HCT116 (cell line): Measurements from ENCODE around the gene CCDC146. TPM values are rescaled to one million over a fixed set of nuclear protein-coding genes. Genes with fewer than 3 reads are reported as not detected.

Experiments
- ATAC-seq: fragments of 200-7000 bp; cut with Tn5 transposase; 2 replicates; pipeline ENCODE4 v1.9.1; 2020; ENCODE audit warnings: mild to moderate bottlenecking, moderate library complexity
- BruUV-seq: library from RNA; stranded (reverse); fragments of 400-500 nt; replicated peaks from 2 replicates; lab custom pipeline; 2021; lab: Mats Ljungman, UMichigan
- CTCF ChIA-PET: fragments of 300-600 bp; sonication (Branson Sonifier 250); formaldehyde crosslinking; loops from one replicate; lab custom pipeline; 2021; ENCODE audit warnings: antibody characterized with exemption; lab: Charles Lee
- POLR2A ChIA-PET: fragments of 300-600, 350-600 bp; sonication (Branson Sonifier 250); formaldehyde crosslinking; loops from one replicate; lab custom pipeline; 2021; ENCODE audit warnings: antibody characterized with exemption; lab: Charles Lee
- RAD21 ChIA-PET, 2 experiments: fragments of 300-600 bp; sonication (Branson Sonifier 250); formaldehyde crosslinking; loops; one replicate each; lab custom pipeline; 2023; ENCODE audit warnings: low total read pairs in 2 of 2; ENCODE audit not compliant: uncharacterized antibody in 2 of 2, unreplicated experiment in 2 of 2, low non-redundant PET in 1 of 2; lab: Charles Lee
- DNase-seq: peaks from one replicate; pipeline ENCODE4 v3.0.0-alpha.2; 2010; ENCODE audit warnings: low read depth, low spot score
- H2AFZ ChIP-seq: fragments of 200-600 bp; shearing (Covaris generic), sonication (generic); 2 replicates; pipeline ENCODE4 v1.6.1; 2017; ENCODE audit warnings: low read depth, mixed run types, mixed read lengths, antibody characterized with exemption, low read length; ENCODE audit not compliant: poor library complexity, severe bottlenecking
- H3K27ac ChIP-seq: 2 replicates; pipeline ENCODE4 v1.5.1; 2012; ENCODE audit warnings: low read depth, low read length
- H3K27me3 ChIP-seq: fragments of 200-600 bp; sonication (generic); 2 replicates; pipeline ENCODE4 v1.6.1; 2016; ENCODE audit warnings: mixed run types, low read length, mixed read lengths; ENCODE audit not compliant: insufficient read depth
- H3K36me3 ChIP-seq, 2 experiments: fragments of 200-500 bp in 1 of 2; fragments of 200-600 bp in 1 of 2; sonication (Bioruptor generic) in 1 of 2; sonication (generic) in 1 of 2; 2 replicates each; pipeline versions ENCODE4 v1.5.1 to v1.6.1; 2014 to 2016; ENCODE audit warnings: low read length in 2 of 2, inconsistent platforms in 1 of 2, mixed read lengths in 1 of 2, mixed run types in 1 of 2; ENCODE audit not compliant: insufficient read depth in 2 of 2, control insufficient read depth in 1 of 2
- H3K4me1 ChIP-seq, 2 experiments: fragments of 200-600 bp in 1 of 2; sonication (generic) in 1 of 2; 2 replicates each; pipeline versions ENCODE4 v1.5.1 to v1.6.1; 2012 to 2017; ENCODE audit warnings: low read length in 2 of 2, inconsistent platforms in 1 of 2, mild to moderate bottlenecking in 1 of 2, mixed read lengths in 1 of 2, mixed run types in 1 of 2, moderate library complexity in 1 of 2; ENCODE audit not compliant: insufficient read depth in 2 of 2, control insufficient read depth in 1 of 2
- H3K4me2 ChIP-seq: fragments of 200-600 bp; sonication (generic); 2 replicates; pipeline ENCODE4 v1.6.1; 2017; ENCODE audit warnings: mixed run types, low read length, mixed read lengths
- H3K4me3 ChIP-seq, 2 experiments: fragments of 200-600 bp in 1 of 2; sonication (generic) in 1 of 2; replicated peaks in 1 of 2; 2 replicates each; pipeline ENCODE4 v1.5.1; 2011 to 2016; ENCODE audit warnings: low read length in 2 of 2, control low read depth in 1 of 2, low read depth in 1 of 2, mild to moderate bottlenecking in 1 of 2, mixed read lengths in 1 of 2, mixed run types in 1 of 2
- H3K79me2 ChIP-seq: fragments of 200-600 bp; sonication (generic); 2 replicates; pipeline ENCODE4 v1.6.1; 2017; ENCODE audit warnings: mild to moderate bottlenecking, mixed run types, low read length, moderate library complexity, mixed read lengths; ENCODE audit not compliant: insufficient read depth
- H3K9ac ChIP-seq: fragments of 200-600 bp; sonication (generic); 2 replicates; pipeline ENCODE4 v1.6.1; 2016; ENCODE audit warnings: low read length, mixed read lengths
- H3K9me2 ChIP-seq: fragments of 200-600 bp; sonication (generic), shearing (Covaris generic); 2 replicates; pipeline ENCODE4 v1.6.1; 2017; ENCODE audit warnings: mixed run types, mild to moderate bottlenecking, moderate library complexity; ENCODE audit not compliant: insufficient read depth
- H3K9me3 ChIP-seq, 2 experiments: fragments of 200-500 bp in 1 of 2; fragments of 200-600 bp in 1 of 2; sonication (Bioruptor generic) in 1 of 2; sonication (generic) in 1 of 2; 2 replicates each; pipeline ENCODE4 v1.6.1; 2014 to 2017; ENCODE audit warnings: low read length in 2 of 2, mixed read lengths in 2 of 2, inconsistent platforms in 1 of 2, low read depth in 1 of 2, mild to moderate bottlenecking in 1 of 2, mixed run types in 1 of 2, moderate library complexity in 1 of 2; ENCODE audit not compliant: control insufficient read depth in 1 of 2, insufficient read depth in 1 of 2
- H4K20me1 ChIP-seq: fragments of 200-600 bp; sonication (generic), shearing (Covaris generic); 2 replicates; pipeline ENCODE4 v1.6.1; 2017; ENCODE audit warnings: mixed run types, mild to moderate bottlenecking, moderate library complexity; ENCODE audit not compliant: insufficient read depth
- ATF3 ChIP-seq: IDR thresholded peaks from 2 replicates; pipeline ENCODE4 v1.6.1; 2012
- CBX3 ChIP-seq: IDR thresholded peaks from 2 replicates; pipeline ENCODE4 v1.6.1; 2012; ENCODE audit warnings: low read depth
- CEBPB ChIP-seq: IDR thresholded peaks from 2 replicates; pipeline ENCODE4 v1.6.1; 2012; ENCODE audit warnings: low read depth
- EGR1 ChIP-seq: IDR thresholded peaks from 2 replicates; pipeline ENCODE4 v1.6.1; 2012; ENCODE audit warnings: low read depth
- FOSL1 ChIP-seq: IDR thresholded peaks from 2 replicates; pipeline ENCODE4 v1.6.1; 2012; ENCODE audit warnings: low read depth
- POLR2AphosphoS5 ChIP-seq: IDR thresholded peaks from 2 replicates; pipeline ENCODE4 v1.6.1; 2011; ENCODE audit warnings: mild to moderate bottlenecking, low read depth, low read length, moderate library complexity
- SP1 ChIP-seq: IDR thresholded peaks from 2 replicates; pipeline ENCODE4 v1.6.1; 2012; ENCODE audit warnings: low read depth
- YY1 ChIP-seq: IDR thresholded peaks from 2 replicates; pipeline ENCODE4 v1.6.1; 2011; ENCODE audit warnings: low read length, low read depth, moderate library complexity, mild to moderate bottlenecking; ENCODE audit not compliant: insufficient replicate concordance; ENCODE audit errors: extremely low read depth
- ZNF274 ChIP-seq: fragments of 200-500 bp; sonication (Bioruptor generic); IDR thresholded peaks from 2 replicates; pipeline ENCODE4 v1.6.1; 2014; ENCODE audit warnings: mild to moderate bottlenecking, low read depth, low read length, inconsistent platforms
- intact Hi-C: fragments of 100-400 bp; cut with micrococcal nuclease; formaldehyde crosslinking; loops from 2 replicates; pipeline ENCODE4 v1.10.0; 2022
- total RNA-seq: library from RNA; stranded (reverse); gene quantifications from one replicate; pipeline ENCODE4 v1.2.1, GENCODE V29; 2021; ENCODE audit not compliant: unreplicated experiment

Gene CCDC146
- total RNA-seq, 1 experiment from 2014 or later = 6.3 TPM

- intact Hi-C loops = no loop called here
- Histone ChIP-seq H3K9ac (no peak overlapping the region), H4K20me1 (no peaks in the 10 kb centered on the region), H2AFZ (no peak overlapping the region), H3K36me3 (no peaks in the 10 kb centered on the region), H3K27me3 (no peaks in the 10 kb centered on the region), H3K27ac (no peak overlapping the region), H3K9me3 (no peaks in the 10 kb centered on the region), H3K4me3 (no peak overlapping the region), H3K4me1 (no peaks in the 10 kb centered on the region), H3K4me2 (no peak overlapping the region), H3K9me2 (no peaks in the 10 kb centered on the region), H3K79me2 (no peaks in the 10 kb centered on the region)
- no peak for DNase-seq
- RAD21 ChIA-PET = no interaction called here
- ATAC-seq = no peak
- CTCF ChIA-PET = no interaction called here
- POLR2A ChIA-PET = no interaction called here
- TF ChIP-seq POLR2AphosphoS5 (no peak), CBX3 (no peak), SP1 (no peak), EGR1 (no peak)
- BruUV-seq = no TSS peak
These were observed 162.2 kb downstream of the CCDC146 start for GRCh38 chr7:77284616-77285015.

DNA sequence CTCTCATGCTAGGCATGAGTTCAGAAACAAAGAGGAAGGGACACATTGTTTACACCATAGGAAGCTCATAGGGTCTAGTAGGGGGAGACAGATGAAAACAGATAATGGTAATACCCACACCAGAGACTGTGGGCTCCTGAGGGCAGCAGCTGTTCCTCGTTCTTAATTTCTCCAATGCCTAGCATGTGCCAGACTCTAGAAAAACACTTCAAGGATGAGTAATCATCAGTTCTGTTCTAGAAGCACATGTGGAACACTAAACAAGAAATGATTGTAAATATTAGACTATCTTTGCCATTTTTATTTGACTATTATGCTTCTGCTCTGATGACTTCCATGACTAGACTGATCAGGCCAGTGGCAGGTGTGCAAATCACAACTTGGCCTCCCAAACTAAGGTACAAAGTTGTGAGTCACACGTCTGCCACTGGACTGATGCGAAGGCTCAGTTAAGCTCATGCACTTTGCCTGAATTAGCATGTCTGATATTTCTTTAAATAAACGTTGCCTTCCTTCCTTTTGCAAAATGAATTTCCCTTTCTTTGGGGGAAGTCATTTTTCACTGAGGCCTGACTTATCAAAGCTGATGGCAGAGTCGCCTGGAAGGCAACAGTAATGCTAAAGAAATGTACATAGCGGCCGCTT is 166.4 kb downstream of the CCDC146 start:
- no peak for TF ChIP-seq CEBPB
- no peak for TF ChIP-seq ATF3
- TF ChIP-seq FOSL1 = no peak
- TF ChIP-seq YY1 = no peak
- no peak for TF ChIP-seq ZNF274
- no peak overlapping the region for H2AFZ ChIP-seq
- H3K9me2 ChIP-seq = no peaks in the 10 kb centered on the region
- H3K79me2 ChIP-seq = no peaks in the 10 kb centered on the region
- no peaks in the 10 kb centered on the region for H3K4me1 ChIP-seq
- DNase-seq = no peak
- H3K36me3 ChIP-seq = no peaks in the 10 kb centered on the region
- intact Hi-C loops = no loop called here
- ChIA-PET POLR2A (no interaction called here), RAD21 (no interaction called here), CTCF (no interaction called here)
- ATAC-seq = no peak
- no peak overlapping the region for H3K4me2 ChIP-seq
- no peak overlapping the region for H3K9ac ChIP-seq
- H3K4me3 ChIP-seq = no peak overlapping the region
- H3K9me3 ChIP-seq = no peaks in the 10 kb centered on the region
- no peak overlapping the region for H3K27ac ChIP-seq
- no TSS peak for BruUV-seq
- H4K20me1 ChIP-seq = no peaks in the 10 kb centered on the region
- no peaks in the 10 kb centered on the region for H3K27me3 ChIP-seq
